Sigmoid colon (tissue), 7 donors: ENCODE results near the gene CCDC172. TPM values are rescaled to one million over a fixed set of nuclear protein-coding genes. Genes with fewer than 3 reads are reported as not detected.
A peak's percentile ranks its signal among the peaks of the same experiment; 100 is the strongest.

Experiments used
- DNase-seq: peaks from one replicate; pipeline ENCODE4 v3.0.0-alpha.2; 2019
- H3K27ac ChIP-seq, 4 donors: fragments of 200-600 bp; sonication (generic); one replicate each; pipeline ENCODE4 v1.5.1; 2016 to 2019; ENCODE audit warnings: mild to moderate bottlenecking in 1 of 4
- H3K27me3 ChIP-seq, 3 donors: fragments of 200-600 bp; sonication (generic); one replicate each; pipeline ENCODE4 v1.5.1; 2019; ENCODE audit warnings: mild to moderate bottlenecking in 1 of 3
- H3K36me3 ChIP-seq, 4 donors: fragments of 200-600 bp; sonication (generic); one replicate each; pipeline ENCODE4 v1.5.1; 2016 to 2019
- H3K4me1 ChIP-seq, 4 donors: fragments of 200-600 bp; sonication (generic); one replicate each; pipeline ENCODE4 v1.5.1; 2017 to 2019
- H3K4me3 ChIP-seq, 4 donors: fragments of 200-600 bp; sonication (generic); one replicate each; pipeline ENCODE4 v1.5.1; 2017 to 2019; ENCODE audit warnings: mild to moderate bottlenecking in 2 of 4, moderate library complexity in 1 of 4
- H3K9me3 ChIP-seq, 4 donors: fragments of 200-600 bp in 3 of 4; sonication (generic) in 3 of 4; one replicate each; pipeline versions ENCODE4 v1.5.1 to v1.6.1; 2013 to 2019
- CTCF ChIP-seq, 4 experiments: fragments of 450-650 bp in 3 of 4; fragments of 200-600 bp in 1 of 4; IDR thresholded peaks; one replicate each; pipeline ENCODE4 v1.5.1; 2016 to 2019; ENCODE audit warnings: antibody characterized with exemption in 4 of 4, mild to moderate bottlenecking in 3 of 4, moderate library complexity in 2 of 4
- EP300 ChIP-seq, 4 donors: sonication (generic); formaldehyde crosslinking; IDR thresholded peaks; one replicate each; pipeline ENCODE4 v1.6.1; 2017; ENCODE audit warnings: antibody characterized with exemption in 4 of 4
- POLR2A ChIP-seq, 2 donors: fragments of 450-650 bp; IDR thresholded peaks; one replicate each; pipeline ENCODE4 v1.6.1; 2016; ENCODE audit warnings: antibody characterized with exemption in 2 of 2, mild to moderate bottlenecking in 2 of 2, moderate library complexity in 2 of 2
- POLR2AphosphoS5 ChIP-seq, 4 donors: sonication (generic); formaldehyde crosslinking; IDR thresholded peaks; one replicate each; pipeline ENCODE4 v1.6.1; 2017; ENCODE audit warnings: antibody characterized with exemption in 4 of 4
- WGBS, 2 donors: extraction: QIAGEN DNeasy Blood & Tissue Kit; methylation state at CpG; one replicate each; pipeline ENCODE4 v1.1.7; 2013; 5-methylcytosine and 5-hydroxymethylcytosine counted together
- intact Hi-C: fragments of 100-400 bp; cut with DNase I; formaldehyde crosslinking; loops from one replicate; pipeline ENCODE4 v1.15.1; 2023
- polyA plus RNA-seq, 3 donors: library from polyadenylated mRNA; stranded (reverse); fragments of 200-250 nt; gene quantifications; one replicate each; pipeline ENCODE4 v1.2.3, GENCODE V29; 2013
- total RNA-seq, 4 donors: library from RNA; depleted of rRNA; stranded (reverse); fragments of >200 nt; gene quantifications; one replicate each; pipeline ENCODE4 v1.1.0, GENCODE V29; 2016
- donor health status: healthy with polysubstance abuse.
- donor health status: Bipolar disorder and iron deficiency.
- donor health status: healthy.

The CCDC172 gene, protein sequence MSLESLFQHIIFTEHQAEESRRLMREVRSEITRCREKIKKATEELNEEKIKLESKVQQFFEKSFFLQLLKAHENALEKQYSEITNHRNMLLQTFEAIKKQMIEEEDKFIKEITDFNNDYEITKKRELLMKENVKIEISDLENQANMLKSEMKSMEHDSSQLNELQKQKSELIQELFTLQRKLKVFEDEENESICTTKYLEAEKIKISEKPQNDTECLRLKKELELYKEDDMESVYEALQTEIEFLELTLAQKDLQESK
- total RNA-seq (not detected), polyA plus RNA-seq (not detected)

DNA sequence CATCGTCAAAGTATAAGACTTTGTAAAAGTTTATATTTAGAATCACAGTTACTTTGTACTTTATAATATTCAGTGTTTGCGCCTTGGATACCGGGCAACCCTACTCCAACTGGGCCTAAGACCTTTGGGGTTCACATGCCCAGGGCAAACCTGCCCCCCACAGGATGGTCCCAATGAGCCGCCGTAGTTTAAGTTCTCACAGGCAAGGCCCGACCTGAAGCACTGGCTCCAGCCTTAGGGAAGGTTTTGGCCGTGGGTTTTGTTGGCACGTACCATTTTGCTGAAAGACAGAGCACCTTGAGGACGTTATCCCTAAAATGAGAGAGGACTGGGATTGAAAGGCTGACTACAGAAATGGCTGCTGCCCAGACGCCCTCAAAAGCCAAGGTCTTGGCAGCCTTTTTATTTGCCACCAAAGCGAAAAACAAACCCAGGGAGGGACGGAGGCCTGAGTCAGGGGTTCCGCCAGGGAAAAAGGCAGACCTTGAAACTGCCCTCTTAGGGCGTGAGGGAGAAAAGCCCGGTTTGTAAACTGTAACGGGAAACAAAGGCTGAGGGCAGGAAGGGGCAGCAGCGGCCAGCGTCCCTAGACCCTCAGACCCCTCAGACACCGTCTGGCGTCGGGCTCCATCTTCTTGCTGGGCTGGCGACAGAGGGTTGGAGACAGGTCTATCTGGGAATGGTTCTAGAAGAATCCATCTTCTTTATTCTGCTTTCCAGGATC, at the start of gene CCDC172:
Gene CCDC172 (plus strand): TSS at position 222 of the 724 bp plus-strand sequence. CDS start 564 bp downstream, outside the sequence.
- no peaks in the 10 kb centered on the region for H3K27me3 ChIP-seq
- no peak for TF ChIP-seq CTCF (IDR thresholded peaks at IDR 0.05)
- no peak for TF ChIP-seq POLR2A (IDR thresholded peaks at IDR 0.05)
- no peak for TF ChIP-seq POLR2AphosphoS5 (IDR thresholded peaks at IDR 0.05)
- no peak for TF ChIP-seq EP300 (IDR thresholded peaks at IDR 0.05)
- no peaks in the 10 kb centered on the region for H3K4me1 ChIP-seq
- WGBS, 2 donors = 70 to 77% methylated on average over 22 of the region's 22 CpGs
- DNase-seq = no peak
- intact Hi-C loops = no loop called here
- H3K9me3 ChIP-seq = no peaks in the 10 kb centered on the region
- no peak within 1 kb of the TSS for H3K4me3 ChIP-seq
- H3K36me3 ChIP-seq = no peaks in the 10 kb centered on the region
- H3K27ac ChIP-seq = no peak within 1 kb of the TSS

- TF ChIP-seq EP300 (IDR thresholded peaks at IDR 0.05) = no peak
- no peak for TF ChIP-seq CTCF (IDR thresholded peaks at IDR 0.05)
- TF ChIP-seq POLR2A (IDR thresholded peaks at IDR 0.05) = no peak
- no peak for TF ChIP-seq POLR2AphosphoS5 (IDR thresholded peaks at IDR 0.05)
- no peak overlapping the region for H3K4me3 ChIP-seq
- no peaks in the 10 kb centered on the region for H3K36me3 ChIP-seq
- intact Hi-C loops = no loop called here
- H3K9me3 ChIP-seq = no peaks in the 10 kb centered on the region
- DNase-seq = no peak
- peaks cover 0 to 28% (median 24%) of the 10 kb centered on the region in 4 donors for H3K4me1 ChIP-seq
- no peak overlapping the region for H3K27ac ChIP-seq
- WGBS, 2 donors = 79 to 89% methylated on average over 3 of the region's 3 CpGs
- peaks cover 8 to 51% (median 19%) of the 10 kb centered on the region in 3 donors for H3K27me3 ChIP-seq
Measured at GRCh38 chr10:116276981-116277380, 47.3 kb upstream of the CCDC172 start.

GRCh38 chr10:116278846-116279245, 45.4 kb upstream of the CCDC172 start:
- peak overlapping the region in 2 of 4 donors; percentile 31 to 33 for H3K27ac ChIP-seq
- no peak overlapping the region for H3K4me3 ChIP-seq
- intact Hi-C loops = no loop called here
- peaks cover 0 to 34% (median 8%) of the 10 kb centered on the region in 3 donors for H3K27me3 ChIP-seq
- no peaks in the 10 kb centered on the region for H3K36me3 ChIP-seq
- WGBS, 2 donors = 65 to 68% methylated on average over 6 of the region's 6 CpGs
- TF ChIP-seq POLR2AphosphoS5 (IDR thresholded peaks at IDR 0.05) = peak in 1 of 4 donors; percentile 18
- TF ChIP-seq POLR2A (IDR thresholded peaks at IDR 0.05) = no peak
- H3K9me3 ChIP-seq = no peaks in the 10 kb centered on the region
- DNase-seq = no peak
- peaks cover 0 to 11% (median 9%) of the 10 kb centered on the region in 4 donors for H3K4me1 ChIP-seq

DNA sequence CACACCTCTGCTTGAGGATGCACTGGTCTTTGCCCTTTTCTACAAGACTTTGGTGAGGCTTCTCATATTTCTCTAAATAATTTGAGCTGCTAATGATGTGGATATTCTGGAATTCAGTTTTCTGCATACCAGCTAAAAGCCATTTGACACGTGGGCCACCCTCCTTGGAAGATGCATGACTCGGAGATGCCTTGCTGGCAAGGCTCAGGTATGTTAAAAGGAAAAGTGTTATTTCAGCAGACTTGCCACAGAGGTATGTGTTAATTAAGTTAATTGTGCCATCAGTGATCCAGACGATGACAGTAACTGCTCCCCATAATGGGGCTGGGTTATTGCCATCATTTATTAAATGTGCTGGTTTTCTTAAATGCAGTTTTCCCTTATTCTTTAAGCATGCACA, 42.5 kb upstream of the CCDC172 start:
- H3K27me3 ChIP-seq = peaks cover 0 to 8% (median 0%) of the 10 kb centered on the region in 3 donors
- H3K4me3 ChIP-seq = no peak overlapping the region
- H3K9me3 ChIP-seq = no peaks in the 10 kb centered on the region
- no peaks in the 10 kb centered on the region for H3K4me1 ChIP-seq
- intact Hi-C loops = loop anchor here (10.0 kb wide), 1 partner anchor 927 kb away; no protein-coding TSS in a partner anchor
- TF ChIP-seq EP300 (IDR thresholded peaks at IDR 0.05) (no peak), POLR2AphosphoS5 (IDR thresholded peaks at IDR 0.05) (no peak), POLR2A (IDR thresholded peaks at IDR 0.05) (no peak), CTCF (IDR thresholded peaks at IDR 0.05) (no peak)
- no peaks in the 10 kb centered on the region for H3K36me3 ChIP-seq
- 70% methylated on average over 3 of the region's 3 CpGs for WGBS, 2 donors
- H3K27ac ChIP-seq = no peak overlapping the region
- no peak for DNase-seq

GRCh38 chr10:116286626-116287200, 37.5 kb upstream of the CCDC172 start:
- 55 to 67% methylated on average over 9 of the region's 9 CpGs for WGBS, 2 donors
- TF ChIP-seq EP300 (IDR thresholded peaks at IDR 0.05) = no peak
- no peak for TF ChIP-seq CTCF (IDR thresholded peaks at IDR 0.05)
- no peak for TF ChIP-seq POLR2A (IDR thresholded peaks at IDR 0.05)
- TF ChIP-seq POLR2AphosphoS5 (IDR thresholded peaks at IDR 0.05) = no peak
- Histone ChIP-seq H3K27me3 (no peaks in the 10 kb centered on the region), H3K4me1 (no peaks in the 10 kb centered on the region), H3K4me3 (no peak overlapping the region), H3K27ac (no peak overlapping the region), H3K9me3 (no peaks in the 10 kb centered on the region), H3K36me3 (no peaks in the 10 kb centered on the region)
- intact Hi-C loops = loop anchor here (5.0 to 10.0 kb wide), 3 partner anchors 339 to 932 kb away; no protein-coding TSS in a partner anchor
- no peak for DNase-seq
